ENCODE measurements around the gene HSPA6.
"Not testable (repeated sequence)": the region's sequence is repeated elsewhere in the genome, so short reads cannot be mapped to it uniquely, and the experiment has no call there.

The HSPA6 gene

GRCh38 chr1:161523041-161523816, 1.1 kb upstream of the HSPA6 start:
- not testable (repeated sequence) for DNase-seq (ENCODE audit: low read depth in 2 of 2); H3K4me3 ChIP-seq (replicated peaks in 1 of 2; ENCODE audit: low read depth in 2 of 2, low read length in 2 of 2)

- H3K4me3 ChIP-seq (replicated peaks in 1 of 2; ENCODE audit: low read depth in 2 of 2, low read length in 2 of 2), result peak overlapping the region; percentile 33 to 34
- DNase-seq (ENCODE audit: low read depth in 2 of 2), result not testable (repeated sequence)
Observed at GRCh38 chr1:161524742-161525291, 477 bp downstream of the HSPA6 start.

- DNase-seq (ENCODE audit: low read depth in 2 of 2); H3K4me3 ChIP-seq (replicated peaks in 1 of 2; ENCODE audit: low read depth in 2 of 2, low read length in 2 of 2): not testable (repeated sequence)
Observed at GRCh38 chr1:161525321-161525720, 981 bp downstream of the HSPA6 start.

GRCh38 chr1:161525918-161526317, 1.6 kb downstream of the HSPA6 start:
- DNase-seq (ENCODE audit: low read depth in 2 of 2); H3K4me3 ChIP-seq (replicated peaks in 1 of 2; ENCODE audit: low read depth in 2 of 2, low read length in 2 of 2): not testable (repeated sequence)

GRCh38 chr1:161528550-161528949, 4.2 kb downstream of the HSPA6 start:
- not testable (repeated sequence) for DNase-seq (ENCODE audit: low read depth in 2 of 2); H3K4me3 ChIP-seq (replicated peaks in 1 of 2; ENCODE audit: low read depth in 2 of 2, low read length in 2 of 2)

- H3K4me3 ChIP-seq (replicated peaks in 1 of 2; ENCODE audit: low read depth in 2 of 2, low read length in 2 of 2), result peak overlapping the region in 1 of 2 donors; percentile 60
Observed at GRCh38 chr1:161529463-161530104, 5.2 kb downstream of the HSPA6 start.

GRCh38 chr1:161530158-161530557, 5.8 kb downstream of the HSPA6 start:
- H3K4me3 ChIP-seq (replicated peaks in 1 of 2; ENCODE audit: low read depth in 2 of 2, low read length in 2 of 2), result peak overlapping the region; percentile 60 to 64
- DNase-seq (ENCODE audit: low read depth in 2 of 2), result peak; percentile 83 to 84

More at GRCh38 chr1:161529463-161530104, 5.2 kb downstream of the HSPA6 start:
- not testable (repeated sequence) for DNase-seq (ENCODE audit: low read depth in 2 of 2)

- DNase-seq (ENCODE audit: low read depth in 2 of 2), result peak; percentile 96 to 97
Observed at GRCh38 chr1:161530671-161531641, 6.6 kb downstream of the HSPA6 start.

GRCh38 chr1:161531986-161532643, 7.8 kb downstream of the HSPA6 start:
- DNase-seq (ENCODE audit: low read depth in 2 of 2), result peak in 1 of 2 donors; percentile 25
- no peak for TF ChIP-seq CTCF (IDR thresholded peaks at IDR 0.05; ENCODE audit: low read depth, low read length)
- no peak overlapping the region for H3K4me3 ChIP-seq (replicated peaks in 1 of 2; ENCODE audit: low read depth in 2 of 2, low read length in 2 of 2)

More at GRCh38 chr1:161530671-161531641, 6.6 kb downstream of the HSPA6 start:
- peak overlapping the region; percentile 60 to 64 for H3K4me3 ChIP-seq (replicated peaks in 1 of 2; ENCODE audit: low read depth in 2 of 2, low read length in 2 of 2)

- H3K4me3 ChIP-seq (replicated peaks in 1 of 2; ENCODE audit: low read depth in 2 of 2, low read length in 2 of 2), result not testable (repeated sequence)
- peak in 1 of 2 donors; percentile 44 for DNase-seq (ENCODE audit: low read depth in 2 of 2)
Observed at GRCh38 chr1:161532644-161533567, 8.6 kb downstream of the HSPA6 start.

GRCh38 chr1:161537068-161537669, 12.8 kb downstream of the HSPA6 start:
- H3K4me3 ChIP-seq (replicated peaks in 1 of 2; ENCODE audit: low read depth in 2 of 2, low read length in 2 of 2); DNase-seq (ENCODE audit: low read depth in 2 of 2): not testable (repeated sequence)

GRCh38 chr1:161538925-161539479, 14.7 kb downstream of the HSPA6 start:
- DNase-seq (ENCODE audit: low read depth in 2 of 2); H3K4me3 ChIP-seq (replicated peaks in 1 of 2; ENCODE audit: low read depth in 2 of 2, low read length in 2 of 2): not testable (repeated sequence)

GRCh38 chr1:161539731-161540569, 15.6 kb downstream of the HSPA6 start:
- DNase-seq (ENCODE audit: low read depth in 2 of 2), result peak; percentile 81 to 93
- H3K4me3 ChIP-seq (replicated peaks in 1 of 2; ENCODE audit: low read depth in 2 of 2, low read length in 2 of 2), result peak overlapping the region; percentile 53 to 54

Measured in cardiac fibroblast (primary cell).